HG03565 (cell line): ENCODE measurements around the gene TPD52L1.
A peak's percentile ranks its signal among the peaks of the same experiment; 100 is the strongest.
"Not testable (repeated sequence)": the region's sequence is repeated elsewhere in the genome, so short reads cannot be mapped to it uniquely, and the experiment has no call there.

Experiments
- ATAC-seq: cut with Tn5 transposase; IDR thresholded peaks from one replicate; pipeline ENCODE4 v1.9.1; 2021; ENCODE audit warnings: mild to moderate bottlenecking, moderate library complexity; ENCODE audit not compliant: unreplicated experiment

TPD52L1 gene, protein sequence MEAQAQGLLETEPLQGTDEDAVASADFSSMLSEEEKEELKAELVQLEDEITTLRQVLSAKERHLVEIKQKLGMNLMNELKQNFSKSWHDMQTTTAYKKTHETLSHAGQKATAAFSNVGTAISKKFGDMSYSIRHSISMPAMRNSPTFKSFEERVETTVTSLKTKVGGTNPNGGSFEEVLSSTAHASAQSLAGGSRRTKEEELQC

DNA sequence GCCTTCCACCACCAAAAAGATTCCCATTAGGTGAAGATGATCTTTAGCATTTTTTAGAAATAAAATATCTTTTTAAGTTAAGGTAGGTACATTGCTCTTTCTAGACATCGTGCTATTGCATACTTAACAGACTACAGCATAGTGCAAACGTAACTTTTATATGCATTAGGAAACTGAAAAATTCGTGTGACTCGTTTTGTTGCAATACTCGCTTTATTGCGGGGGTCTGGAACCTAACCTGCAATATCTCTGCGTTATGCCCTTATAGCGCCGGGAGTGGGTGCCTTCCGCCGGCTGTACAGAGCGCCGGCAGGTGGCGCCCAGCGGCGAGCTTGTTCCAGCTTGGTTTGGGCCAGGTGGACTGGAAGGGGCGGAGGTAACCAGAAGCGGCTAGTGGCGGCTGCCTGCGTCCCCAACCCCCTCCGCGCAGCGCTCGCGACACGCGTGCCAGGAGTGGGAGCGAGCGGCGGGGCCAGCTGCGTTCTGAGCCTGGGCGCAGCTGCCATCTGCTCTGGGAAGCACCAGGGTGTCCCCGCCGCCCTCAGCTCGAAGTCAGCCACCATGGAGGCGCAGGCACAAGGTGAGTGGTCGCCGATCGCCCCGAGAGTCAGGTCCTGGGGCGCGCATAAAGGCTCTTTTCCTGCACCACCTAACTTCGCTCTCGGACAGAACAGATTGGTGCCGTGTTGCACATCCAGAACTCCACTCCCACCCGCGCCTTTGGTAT, at the start of gene TPD52L1:
Gene TPD52L1, plus strand, starts transcription at position 383 of the 727 bp plus-strand sequence. Its CDS starts 179 bp downstream, at position 562.
- peak; percentile 94 for ATAC-seq

DNA sequence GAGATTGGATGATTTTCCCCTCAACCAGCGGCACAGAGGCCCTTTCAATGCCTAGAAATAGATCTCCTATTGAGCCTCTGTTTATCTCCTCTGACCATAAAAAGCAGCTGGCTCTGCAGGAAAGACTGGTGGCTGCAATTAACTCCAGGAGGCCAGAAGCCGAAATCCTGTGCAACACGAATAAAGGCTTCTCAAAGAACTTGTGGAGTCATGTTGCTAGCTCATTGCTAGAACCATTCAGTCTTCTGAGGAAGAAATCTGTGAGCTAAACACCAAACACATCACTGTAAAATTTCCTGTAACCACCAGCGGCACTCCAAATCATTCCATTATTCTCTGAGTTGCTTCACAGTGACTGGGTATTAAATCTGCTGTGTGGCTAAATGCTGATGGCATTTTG, 49.1 kb upstream of the TPD52L1 start:
- ATAC-seq, result no peak

- no peak for ATAC-seq
Measured at GRCh38 chr6:125107048-125107447, 46.5 kb upstream of the TPD52L1 start.

GRCh38 chr6:125107896-125108295, 45.7 kb upstream of the TPD52L1 start:
- no peak for ATAC-seq

DNA sequence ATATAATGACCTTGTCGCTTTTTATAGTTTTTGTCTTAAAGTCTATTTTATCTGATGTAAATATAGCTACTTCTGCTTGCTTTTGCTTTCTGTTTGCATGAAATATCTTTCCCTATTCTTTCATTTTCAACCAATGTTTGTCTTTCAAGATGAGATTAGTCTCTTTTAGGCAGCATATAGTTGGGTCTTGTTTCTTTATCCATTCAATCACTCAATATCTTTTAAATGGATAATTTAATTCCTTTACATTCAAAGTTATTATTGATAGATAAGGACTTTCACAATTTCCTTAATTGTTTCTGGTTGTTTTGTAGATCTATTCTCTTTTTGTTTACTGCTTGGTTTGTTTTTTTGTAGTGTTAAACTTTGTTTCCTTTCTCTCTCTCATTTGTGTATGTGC, 43.5 kb upstream of the TPD52L1 start:
- no peak for ATAC-seq

GRCh38 chr6:125111219-125111983, 42.2 kb upstream of the TPD52L1 start:
- ATAC-seq, result no peak

GRCh38 chr6:125112934-125113333, 40.6 kb upstream of the TPD52L1 start:
- no peak for ATAC-seq

DNA sequence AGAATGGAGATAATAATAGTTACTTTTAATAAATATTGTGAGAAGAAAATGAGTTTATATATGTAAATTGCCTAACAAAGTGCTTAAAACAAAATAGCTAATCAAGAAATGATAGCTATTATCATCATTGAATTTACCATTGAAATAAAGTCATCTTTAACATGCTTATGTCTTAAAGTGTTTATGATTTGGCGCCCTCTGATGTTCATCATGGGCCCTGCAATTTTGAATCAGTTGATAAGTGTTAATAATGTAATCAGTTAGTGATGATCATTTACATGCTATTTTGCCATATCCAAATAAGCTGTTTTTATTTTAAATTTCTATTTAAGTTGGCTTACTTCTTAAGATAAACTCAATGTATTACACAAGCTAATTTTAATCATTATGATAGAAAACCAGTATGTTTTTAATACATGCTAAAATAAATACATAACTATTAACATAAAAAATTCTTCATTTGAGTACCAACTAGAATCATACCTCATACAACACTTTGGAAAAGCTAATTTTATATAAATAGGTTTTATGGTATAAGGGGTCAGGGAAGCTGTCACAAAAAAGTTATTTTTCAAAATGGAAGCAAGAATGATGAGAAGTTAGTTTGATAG, 39.2 kb upstream of the TPD52L1 start:
- ATAC-seq, result peak; percentile 46

DNA sequence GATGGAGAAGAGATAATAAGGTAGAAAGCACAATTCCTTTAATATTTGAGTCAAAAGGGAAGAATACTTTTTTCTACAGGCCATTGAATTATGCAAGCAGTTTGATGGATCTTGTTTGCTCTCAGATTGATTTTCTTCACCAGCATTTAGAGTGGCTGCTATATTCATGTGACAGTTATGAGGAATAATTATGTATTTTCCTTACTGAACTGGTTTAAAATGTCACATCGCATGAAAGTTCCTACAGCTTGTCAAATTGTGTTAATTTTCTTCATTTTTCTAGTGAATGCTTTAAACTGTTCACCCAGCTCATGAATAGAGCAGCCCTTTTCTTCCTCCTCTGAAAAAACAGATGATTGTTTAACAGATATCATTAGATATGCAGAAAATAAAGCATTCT, 37.4 kb upstream of the TPD52L1 start:
- no peak for ATAC-seq

DNA sequence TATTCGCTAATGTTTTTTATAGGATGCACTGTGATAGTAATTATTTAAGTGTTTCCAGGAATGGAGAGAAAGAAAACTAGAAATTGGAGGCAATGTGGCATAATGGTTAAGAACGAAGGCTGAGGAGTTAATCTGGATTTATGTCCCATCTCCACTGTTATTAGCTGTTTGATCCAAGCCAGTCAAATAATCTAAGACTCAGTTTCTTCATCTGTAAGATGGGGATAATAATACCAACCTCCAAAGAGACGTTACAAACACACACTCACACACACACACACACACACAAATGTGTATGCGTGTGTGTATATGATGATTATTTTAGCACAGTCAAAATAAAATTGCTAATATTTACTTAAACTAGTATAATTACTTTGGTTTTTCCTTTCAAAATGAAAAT, 36.9 kb upstream of the TPD52L1 start:
- no peak for ATAC-seq

GRCh38 chr6:125117818-125118217, 35.8 kb upstream of the TPD52L1 start:
- ATAC-seq, result no peak

- ATAC-seq, result no peak
Measured at GRCh38 chr6:125120054-125120590, 33.5 kb upstream of the TPD52L1 start.

DNA sequence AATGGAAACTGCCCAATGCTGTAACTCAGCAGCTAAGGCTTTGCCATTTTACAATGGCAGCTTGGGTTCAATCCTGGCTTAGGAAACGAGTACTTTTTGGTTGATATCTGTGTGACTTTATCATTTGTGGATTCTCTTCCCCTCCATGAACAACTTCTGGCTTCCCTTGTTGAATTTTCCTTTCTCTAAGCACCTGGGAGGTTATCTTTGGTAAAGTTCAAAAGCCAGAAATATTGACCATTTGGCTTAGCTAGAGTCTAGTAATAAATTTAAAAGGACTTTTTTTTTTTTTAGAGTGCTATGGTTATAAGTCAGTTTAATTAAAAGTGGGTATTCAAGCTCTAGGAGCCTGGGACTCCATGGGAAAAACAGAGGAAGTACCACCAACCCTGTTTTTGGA, 31.7 kb upstream of the TPD52L1 start:
- no peak for ATAC-seq

- no peak for ATAC-seq
Measured at GRCh38 chr6:125123051-125123450, 30.5 kb upstream of the TPD52L1 start.

DNA sequence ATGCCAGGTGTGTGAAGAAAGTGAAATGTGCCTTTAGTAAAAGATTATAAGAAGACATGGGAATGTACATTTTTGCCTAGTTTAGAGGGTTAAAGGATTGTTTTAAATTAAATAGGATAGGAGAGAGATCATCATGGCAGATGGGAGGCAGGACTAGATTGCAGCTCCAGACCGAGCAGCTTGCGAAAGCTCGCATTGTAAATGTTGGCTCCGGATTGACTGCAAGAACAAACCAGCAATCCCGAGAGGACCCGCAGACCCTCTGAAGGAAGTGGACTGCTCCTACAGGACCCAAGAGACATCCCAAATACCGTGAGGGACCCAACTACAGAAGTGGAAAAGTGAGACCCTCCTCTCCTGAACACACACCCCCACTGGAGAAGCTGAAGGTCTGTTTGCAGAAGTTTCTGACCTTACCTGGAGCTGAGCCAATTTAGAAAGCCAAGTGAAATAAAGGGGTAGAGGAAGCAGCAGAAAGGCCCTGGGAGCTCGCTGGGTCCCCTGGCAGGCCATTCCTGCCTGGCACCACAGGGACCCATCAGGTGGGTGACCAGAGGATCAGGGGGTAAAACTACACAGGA, 30.0 kb upstream of the TPD52L1 start:
- ATAC-seq, result no peak

DNA sequence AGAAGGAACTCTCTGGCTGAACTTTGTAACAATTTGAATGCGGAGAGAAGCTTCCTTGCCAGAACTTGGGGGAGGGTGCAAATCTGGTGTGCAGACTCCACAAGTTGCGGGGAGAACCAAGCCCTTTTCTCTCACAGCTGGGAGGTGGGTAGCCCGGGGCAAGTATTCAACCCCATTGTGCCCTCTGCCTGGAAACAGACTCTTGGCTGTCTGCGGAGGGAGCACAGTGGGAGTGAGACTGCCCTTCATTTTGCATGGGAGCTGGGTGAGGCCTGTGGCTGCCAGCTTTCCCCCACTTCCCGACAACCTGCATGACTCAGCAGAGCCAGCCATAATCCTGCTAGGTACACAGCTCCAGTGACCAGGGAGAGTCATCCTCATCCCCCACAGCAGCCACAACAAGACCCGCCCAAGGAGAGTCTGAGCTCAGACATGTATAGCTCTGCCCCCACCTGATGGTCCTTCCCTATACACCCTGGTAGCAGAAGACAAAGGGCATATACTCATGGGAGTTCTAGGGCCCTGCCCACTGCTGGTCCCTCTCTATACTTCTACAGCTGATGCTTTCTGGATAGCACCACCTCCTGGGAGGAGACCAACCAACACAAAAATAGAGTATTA, 29.4 kb upstream of the TPD52L1 start:
- no peak for ATAC-seq

DNA sequence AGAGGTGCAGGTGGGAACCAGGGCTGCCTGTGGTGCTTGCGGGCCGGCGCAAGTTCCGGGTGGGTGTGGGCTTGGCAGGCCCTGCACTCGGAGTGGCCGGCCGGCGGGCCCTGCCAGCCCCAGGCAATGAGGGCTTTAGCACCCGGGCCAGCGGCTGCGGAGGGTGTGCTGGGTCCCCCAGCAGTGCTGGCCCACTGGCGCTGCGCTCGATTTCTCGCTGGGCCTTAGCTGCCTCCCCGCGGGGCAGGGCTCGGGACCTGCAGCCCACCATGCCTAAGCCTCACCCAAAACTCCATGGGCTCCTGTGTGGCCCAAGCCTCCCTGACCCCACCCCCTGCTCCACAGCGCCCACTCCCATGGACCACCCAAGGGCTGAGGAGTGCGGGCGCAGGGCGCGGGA, 27.7 kb upstream of the TPD52L1 start:
- ATAC-seq, result not testable (repeated sequence)

DNA sequence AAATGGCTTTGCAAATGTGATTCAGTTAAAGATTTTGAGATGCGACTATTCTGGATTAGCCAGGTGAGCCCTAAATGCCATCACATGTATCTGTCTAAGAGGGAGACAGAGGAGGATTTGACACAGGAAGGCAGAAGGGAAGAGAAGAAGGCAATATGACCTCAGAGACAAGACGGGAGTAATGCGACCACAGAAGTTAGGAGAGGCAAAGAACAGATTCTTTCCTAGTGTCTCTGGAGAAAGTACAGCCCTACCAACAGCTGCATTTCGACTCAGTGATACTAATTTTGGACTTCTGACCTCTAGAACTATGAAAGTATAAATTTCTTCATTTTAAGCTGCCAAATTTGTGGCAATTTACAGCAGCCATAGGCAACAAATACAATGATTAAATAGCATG, 24.2 kb upstream of the TPD52L1 start:
- no peak for ATAC-seq

DNA sequence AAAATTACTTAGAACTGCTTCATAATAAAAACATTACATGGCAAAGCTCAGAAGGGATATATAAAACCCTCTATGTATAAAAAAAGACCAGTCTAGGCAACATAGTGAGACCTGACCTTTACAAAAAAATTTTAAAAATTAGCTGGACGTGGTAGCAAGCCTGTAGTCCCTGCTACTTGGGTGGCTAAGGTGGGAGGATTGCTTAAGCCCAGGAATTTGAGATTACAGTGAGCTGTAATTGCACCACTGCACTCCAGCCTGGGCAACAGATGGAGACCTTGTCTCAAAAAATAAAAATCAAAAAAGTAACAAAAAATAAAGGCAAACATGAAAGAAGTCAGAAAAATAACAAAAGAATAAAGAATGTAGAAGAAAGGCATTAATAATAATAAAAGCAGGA, 21.5 kb upstream of the TPD52L1 start:
- ATAC-seq, result no peak

DNA sequence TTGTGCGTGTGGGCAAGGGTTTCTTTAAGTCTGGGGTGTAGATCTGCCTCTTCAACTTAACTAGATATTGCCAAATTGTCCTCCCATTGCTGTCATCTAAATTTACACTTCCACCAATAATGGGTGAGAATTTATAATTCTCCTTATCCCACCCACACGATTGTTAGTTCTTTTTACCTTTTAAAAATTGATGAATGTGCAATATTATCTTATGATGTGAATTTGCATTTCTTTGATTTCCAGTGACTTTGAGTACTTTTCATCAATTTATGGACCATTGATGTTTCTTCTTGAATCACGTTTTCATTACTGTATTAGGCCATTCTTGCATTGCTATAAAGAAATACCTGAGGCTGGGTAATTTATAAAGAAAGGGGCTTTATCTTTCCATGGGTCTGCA, 17.2 kb upstream of the TPD52L1 start:
- ATAC-seq, result no peak
